GM18498 (cell line): ENCODE measurements around the gene UTF1.

ENCODE experiments used
- ATAC-seq: cut with Tn5 transposase; IDR thresholded peaks from one replicate; pipeline ENCODE4 v1.9.1; 2021; ENCODE audit warnings: mild to moderate bottlenecking, moderate library complexity; ENCODE audit not compliant: unreplicated experiment

Gene UTF1

GRCh38 chr10:133276435-133277201 lies 46.6 kb downstream of the UTF1 start, which contains the start of gene ADAM8:
Gene ADAM8, minus strand, starts transcription at chr10:133276868. Its CDS starts 51 bp downstream, at chr10:133276817.
- peak; percentile 51 for ATAC-seq

- no peak for ATAC-seq
These were observed 47.4 kb downstream of the UTF1 start for GRCh38 chr10:133277277-133277992.

- no peak for ATAC-seq
These were observed 48.1 kb downstream of the UTF1 start for GRCh38 chr10:133277993-133278576.

GRCh38 chr10:133278577-133279265 lies 48.7 kb downstream of the UTF1 start:
- peak; percentile 36 for ATAC-seq

GRCh38 chr10:133279326-133280226 lies 49.6 kb downstream of the UTF1 start:
- no peak for ATAC-seq

- ATAC-seq: no peak
These were observed 50.5 kb downstream of the UTF1 start for GRCh38 chr10:133280391-133281059.

GRCh38 chr10:133281084-133281483 lies 51.1 kb downstream of the UTF1 start:
- ATAC-seq: no peak
